Tibial nerve (tissue), 3 donors: Measurements from ENCODE around the gene ANO10.

Experiments
- POLR2A ChIP-seq, 2 donors: fragments of 450-650 bp; IDR thresholded peaks; one replicate each; pipeline ENCODE4 v1.6.1; 2017; ENCODE audit warnings: antibody characterized with exemption in 2 of 2, mild to moderate bottlenecking in 2 of 2, moderate library complexity in 2 of 2
- TF ChIP-seq, protein P1 (sequence below), 5 experiments: fragments of 200-600 bp in 3 of 5; fragments of 450-650 bp in 2 of 5; sonication (generic) in 3 of 5; IDR thresholded peaks; one replicate each; pipeline ENCODE4 v1.5.1; 2016 to 2019; ENCODE audit warnings: antibody characterized with exemption in 5 of 5, mild to moderate bottlenecking in 3 of 5, moderate library complexity in 2 of 5

- no peak for TF ChIP-seq POLR2A (IDR thresholded peaks at IDR 0.05)
- TF ChIP-seq, protein P1, sequence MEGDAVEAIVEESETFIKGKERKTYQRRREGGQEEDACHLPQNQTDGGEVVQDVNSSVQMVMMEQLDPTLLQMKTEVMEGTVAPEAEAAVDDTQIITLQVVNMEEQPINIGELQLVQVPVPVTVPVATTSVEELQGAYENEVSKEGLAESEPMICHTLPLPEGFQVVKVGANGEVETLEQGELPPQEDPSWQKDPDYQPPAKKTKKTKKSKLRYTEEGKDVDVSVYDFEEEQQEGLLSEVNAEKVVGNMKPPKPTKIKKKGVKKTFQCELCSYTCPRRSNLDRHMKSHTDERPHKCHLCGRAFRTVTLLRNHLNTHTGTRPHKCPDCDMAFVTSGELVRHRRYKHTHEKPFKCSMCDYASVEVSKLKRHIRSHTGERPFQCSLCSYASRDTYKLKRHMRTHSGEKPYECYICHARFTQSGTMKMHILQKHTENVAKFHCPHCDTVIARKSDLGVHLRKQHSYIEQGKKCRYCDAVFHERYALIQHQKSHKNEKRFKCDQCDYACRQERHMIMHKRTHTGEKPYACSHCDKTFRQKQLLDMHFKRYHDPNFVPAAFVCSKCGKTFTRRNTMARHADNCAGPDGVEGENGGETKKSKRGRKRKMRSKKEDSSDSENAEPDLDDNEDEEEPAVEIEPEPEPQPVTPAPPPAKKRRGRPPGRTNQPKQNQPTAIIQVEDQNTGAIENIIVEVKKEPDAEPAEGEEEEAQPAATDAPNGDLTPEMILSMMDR (IDR thresholded peaks at IDR 0.05) = no peak
These were observed 81.2 kb downstream of the ANO10 start for GRCh38 chr3:43540624-43541023.
